Vagina (tissue), 2 donors: ENCODE measurements around the gene CYP26C1. TPM values are rescaled to one million over a fixed set of nuclear protein-coding genes. Genes with fewer than 3 reads are reported as not detected.

Source experiments
- DNase-seq, 2 donors: peaks; one replicate each; pipeline ENCODE4 v3.0.0-alpha.2; 2017; ENCODE audit errors: extremely low spot score in 2 of 2
- H3K27ac ChIP-seq: fragments of 200-600 bp; sonication (generic); one replicate; pipeline ENCODE4 v1.5.1; 2019
- H3K27me3 ChIP-seq: fragments of 200-600 bp; sonication (generic); one replicate; pipeline ENCODE4 v1.5.1; 2019
- H3K36me3 ChIP-seq, 2 donors: fragments of 200-600 bp; sonication (generic); one replicate each; pipeline ENCODE4 v1.5.1; 2017 to 2019
- H3K4me1 ChIP-seq: fragments of 200-600 bp; sonication (generic); one replicate; pipeline ENCODE4 v1.5.1; 2019
- H3K4me3 ChIP-seq, 2 donors: fragments of 200-600 bp; sonication (generic); 1 replicate in 1 of 2; 2 replicates in 1 of 2; pipeline ENCODE4 v1.5.1; 2016 to 2019
- H3K9me3 ChIP-seq: fragments of 200-600 bp; sonication (generic); one replicate; pipeline ENCODE4 v1.5.1; 2019
- CTCF ChIP-seq, 3 experiments: fragments of 450-650 bp in 2 of 3; fragments of 200-600 bp in 1 of 3; sonication (generic) in 1 of 3; IDR thresholded peaks; one replicate each; pipeline ENCODE4 v1.5.1; 2017 to 2019; ENCODE audit warnings: antibody characterized with exemption in 3 of 3, mild to moderate bottlenecking in 2 of 3, moderate library complexity in 2 of 3
- POLR2A ChIP-seq, 2 donors: fragments of 450-650 bp; IDR thresholded peaks; one replicate each; pipeline ENCODE4 v1.6.1; 2017; ENCODE audit warnings: antibody characterized with exemption in 2 of 2, mild to moderate bottlenecking in 2 of 2, moderate library complexity in 2 of 2
- POLR2AphosphoS5 ChIP-seq, 2 donors: sonication (generic); formaldehyde crosslinking; IDR thresholded peaks; one replicate each; pipeline ENCODE4 v1.9.0; 2017; ENCODE audit warnings: antibody characterized with exemption in 2 of 2, mild to moderate bottlenecking in 2 of 2, low read depth in 1 of 2; ENCODE audit not compliant: insufficient read depth in 1 of 2
- intact Hi-C: fragments of 100-400 bp; cut with DNase I; formaldehyde crosslinking; loops from one replicate; pipeline ENCODE4 v1.15.1; 2023
- total RNA-seq: library from RNA; depleted of rRNA; stranded (reverse); fragments of >200 nt; gene quantifications from one replicate; pipeline ENCODE4 v1.2.3, GENCODE V29; 2016

Gene CYP26C1
- total RNA-seq, 1 donor from 2014 or later = not detected

DNA sequence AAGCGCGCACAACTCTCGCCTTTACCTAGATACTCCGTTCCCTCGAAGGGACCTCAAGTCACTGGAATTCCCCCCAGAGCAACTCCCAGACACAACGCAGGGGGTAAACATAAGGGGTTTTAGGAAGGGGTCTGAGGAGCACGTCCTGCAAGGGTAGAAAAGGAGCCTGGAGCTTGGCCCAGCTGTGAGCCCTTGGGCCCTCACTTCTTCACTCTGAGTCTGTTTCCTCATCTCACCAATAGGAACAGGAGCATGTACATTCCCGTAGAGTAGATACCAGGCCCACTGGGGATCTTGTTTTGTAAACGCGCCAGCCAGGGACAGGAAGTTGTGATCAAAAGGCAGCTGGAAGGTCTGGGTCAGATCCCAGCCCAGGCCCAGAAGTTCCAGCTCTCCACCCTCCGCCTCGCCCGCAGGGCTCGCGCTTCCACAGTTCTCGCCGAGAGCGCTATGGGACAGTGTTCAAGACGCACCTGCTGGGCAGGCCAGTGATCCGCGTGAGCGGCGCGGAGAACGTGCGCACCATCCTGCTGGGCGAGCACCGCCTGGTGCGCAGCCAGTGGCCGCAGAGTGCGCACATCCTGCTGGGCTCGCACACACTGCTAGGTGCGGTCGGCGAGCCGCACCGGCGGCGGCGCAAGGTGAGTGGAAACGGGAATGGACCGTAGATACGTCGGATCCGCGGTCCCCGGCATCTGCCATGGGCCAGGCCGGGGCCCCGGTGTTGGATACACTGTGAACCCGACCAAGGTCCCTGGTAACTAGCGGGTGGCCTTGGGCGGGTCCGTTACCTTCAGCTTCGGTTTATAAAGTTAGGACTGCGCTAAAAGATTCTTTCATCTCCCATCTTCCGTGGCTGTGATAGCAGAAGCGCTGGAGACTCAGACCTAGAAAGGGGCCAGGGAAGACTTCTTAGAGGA is 1.3 kb downstream of the CYP26C1 start:
- Histone ChIP-seq H3K4me3 (peak overlapping the region; percentile 16 to 33), H3K27ac (no peak overlapping the region), H3K27me3 (peaks cover 5% of the 10 kb centered on the region), H3K4me1 (peaks cover 35% of the 10 kb centered on the region), H3K9me3 (no peaks in the 10 kb centered on the region), H3K36me3 (no peaks in the 10 kb centered on the region)
- DNase-seq = no peak
- intact Hi-C loops = no loop called here
- TF ChIP-seq CTCF (IDR thresholded peaks at IDR 0.05) = no peak
- no peak for TF ChIP-seq POLR2A (IDR thresholded peaks at IDR 0.05)
- no peak for TF ChIP-seq POLR2AphosphoS5 (IDR thresholded peaks at IDR 0.05; ENCODE audit: insufficient read depth in 1 of 2, low read depth in 1 of 2)

GRCh38 chr10:93062514-93063143 is 2.0 kb downstream of the CYP26C1 start:
- Histone ChIP-seq H3K27me3 (peaks cover 5% of the 10 kb centered on the region), H3K9me3 (no peaks in the 10 kb centered on the region), H3K4me1 (peaks cover 35% of the 10 kb centered on the region), H3K4me3 (peak overlapping the region; percentile 16 to 33), H3K27ac (no peak overlapping the region), H3K36me3 (no peaks in the 10 kb centered on the region)
- DNase-seq = no peak
- intact Hi-C loops = no loop called here
- TF ChIP-seq CTCF (IDR thresholded peaks at IDR 0.05) (no peak), POLR2AphosphoS5 (IDR thresholded peaks at IDR 0.05; ENCODE audit: insufficient read depth in 1 of 2, low read depth in 1 of 2) (no peak), POLR2A (IDR thresholded peaks at IDR 0.05) (no peak)

DNA sequence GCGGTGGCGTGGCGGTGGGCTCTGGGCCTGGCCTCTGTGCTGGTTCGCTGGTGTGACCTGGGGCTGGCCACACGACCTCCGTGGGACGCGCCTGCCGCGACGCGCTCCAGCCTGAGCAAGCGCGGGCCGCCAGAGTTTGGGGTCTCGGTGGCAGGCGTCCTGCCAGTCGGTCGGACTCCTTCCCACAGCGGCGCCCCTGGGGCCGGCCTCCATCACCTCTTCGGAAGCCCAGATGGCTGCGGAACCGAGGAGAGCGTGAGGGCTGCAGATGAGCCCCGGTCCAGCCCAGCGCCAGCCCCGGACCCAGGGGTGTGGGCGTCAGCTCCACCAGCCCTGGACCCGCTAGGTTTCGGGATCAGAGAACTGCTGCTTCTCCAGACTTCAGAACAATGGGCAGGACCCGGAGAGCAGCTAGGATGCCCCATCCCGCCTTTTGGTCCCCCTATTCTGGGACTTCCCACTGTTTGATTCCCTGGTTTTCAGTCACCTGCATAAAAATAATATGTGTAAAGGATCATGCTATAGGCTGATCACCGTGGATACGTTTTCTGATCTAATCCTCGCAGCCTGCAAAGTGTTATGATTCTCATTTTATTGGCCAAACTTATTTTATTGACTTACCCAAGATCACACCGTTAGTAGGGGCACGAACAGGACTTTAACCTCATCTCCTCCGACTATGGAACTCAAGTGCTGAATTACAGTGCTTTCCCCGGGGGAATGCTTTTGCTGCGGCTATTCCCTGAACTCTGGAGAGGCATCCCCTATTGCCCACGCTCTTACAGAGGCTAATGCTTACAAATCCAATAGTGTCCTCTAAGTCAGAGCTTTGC is 2.8 kb downstream of the CYP26C1 start:
- H3K36me3 ChIP-seq = no peaks in the 10 kb centered on the region
- intact Hi-C loops = no loop called here
- no peaks in the 10 kb centered on the region for H3K9me3 ChIP-seq
- peaks cover 5% of the 10 kb centered on the region for H3K27me3 ChIP-seq
- no peak overlapping the region for H3K27ac ChIP-seq
- TF ChIP-seq POLR2AphosphoS5 (IDR thresholded peaks at IDR 0.05; ENCODE audit: insufficient read depth in 1 of 2, low read depth in 1 of 2) = no peak
- no peak for TF ChIP-seq CTCF (IDR thresholded peaks at IDR 0.05)
- no peak for TF ChIP-seq POLR2A (IDR thresholded peaks at IDR 0.05)
- DNase-seq = no peak
- peaks cover 40% of the 10 kb centered on the region for H3K4me1 ChIP-seq
- peak overlapping the region in 1 of 2 donors; percentile 33 for H3K4me3 ChIP-seq

GRCh38 chr10:93063977-93064660 is 3.5 kb downstream of the CYP26C1 start:
- Histone ChIP-seq H3K4me3 (no peak overlapping the region), H3K27me3 (peaks cover 5% of the 10 kb centered on the region), H3K4me1 (peaks cover 47% of the 10 kb centered on the region), H3K9me3 (no peaks in the 10 kb centered on the region), H3K36me3 (no peaks in the 10 kb centered on the region), H3K27ac (no peak overlapping the region)
- intact Hi-C loops = no loop called here
- no peak for TF ChIP-seq POLR2AphosphoS5 (IDR thresholded peaks at IDR 0.05; ENCODE audit: insufficient read depth in 1 of 2, low read depth in 1 of 2)
- TF ChIP-seq CTCF (IDR thresholded peaks at IDR 0.05) = no peak
- no peak for TF ChIP-seq POLR2A (IDR thresholded peaks at IDR 0.05)
- no peak for DNase-seq
